BLaER1 (cell line): ENCODE results near the gene ZAR1L.

Experiments used
- H3K27ac ChIP-seq: shearing (Covaris generic); formaldehyde crosslinking; 2 replicates; pipeline ENCODE4 v1.8.1; 2022
- H3K27me3 ChIP-seq: shearing (Covaris generic); formaldehyde crosslinking; 2 replicates; pipeline ENCODE4 v1.8.1; 2022
- H3K36me3 ChIP-seq: shearing (Covaris generic); formaldehyde crosslinking; 2 replicates; pipeline ENCODE4 v1.8.1; 2022
- H3K4me1 ChIP-seq: shearing (Covaris generic); formaldehyde crosslinking; 2 replicates; pipeline ENCODE4 v1.8.1; 2022
- H3K4me2 ChIP-seq: shearing (Covaris generic); formaldehyde crosslinking; 2 replicates; pipeline ENCODE4 v1.8.1; 2022
- H3K4me3 ChIP-seq: shearing (Covaris generic); formaldehyde crosslinking; 2 replicates; pipeline ENCODE4 v1.8.1; 2022
- H3K9ac ChIP-seq: shearing (Covaris generic); formaldehyde crosslinking; 2 replicates; pipeline ENCODE4 v1.8.1; 2022
- H3K9me3 ChIP-seq: shearing (Covaris generic); formaldehyde crosslinking; 2 replicates; pipeline ENCODE4 v1.8.1; 2022
- H4K20me1 ChIP-seq: shearing (Covaris generic); formaldehyde crosslinking; 2 replicates; pipeline ENCODE4 v1.8.1; 2022
- Cebpa-rat ChIP-seq: shearing (Covaris generic); IDR thresholded peaks from 2 replicates; pipeline ENCODE4 v1.8.1; 2022

ZAR1L gene

GRCh38 chr13:32281096-32281495 lies 34.1 kb downstream of the ZAR1L start:
- no peaks in the 10 kb centered on the region for H3K4me1 ChIP-seq
- H3K4me2 ChIP-seq = no peak overlapping the region
- no peak overlapping the region for H3K27ac ChIP-seq
- H3K9ac ChIP-seq = no peak overlapping the region
- H3K4me3 ChIP-seq = no peak overlapping the region
- no peaks in the 10 kb centered on the region for H3K36me3 ChIP-seq
- H4K20me1 ChIP-seq = no peaks in the 10 kb centered on the region
- H3K27me3 ChIP-seq = no peaks in the 10 kb centered on the region
- H3K9me3 ChIP-seq = no peaks in the 10 kb centered on the region
- TF ChIP-seq Cebpa-rat = no peak

DNA sequence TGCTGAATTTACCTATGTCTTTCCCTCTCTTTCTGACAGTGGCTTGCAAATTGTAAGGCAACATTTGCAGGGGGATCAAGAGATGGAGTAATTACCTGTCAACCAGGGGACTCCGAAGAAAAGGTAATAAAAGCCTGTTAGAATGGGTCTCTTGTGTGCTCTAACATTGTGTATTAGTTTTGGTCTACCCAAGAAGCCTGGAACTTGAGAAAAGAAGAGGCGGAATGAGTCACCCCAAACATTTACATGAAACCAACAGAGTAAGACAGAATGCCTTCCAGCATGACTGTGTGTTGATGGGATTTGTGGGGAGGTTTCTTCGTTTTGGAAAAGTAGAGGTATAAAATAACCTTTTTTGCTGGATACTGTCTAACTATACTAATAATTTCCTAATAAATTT lies 36.7 kb downstream of the ZAR1L start:
- no peak overlapping the region for H3K4me3 ChIP-seq
- no peaks in the 10 kb centered on the region for H3K36me3 ChIP-seq
- H3K9ac ChIP-seq = no peak overlapping the region
- H3K4me2 ChIP-seq = no peak overlapping the region
- no peaks in the 10 kb centered on the region for H4K20me1 ChIP-seq
- TF ChIP-seq Cebpa-rat = no peak
- no peaks in the 10 kb centered on the region for H3K9me3 ChIP-seq
- H3K4me1 ChIP-seq = peaks cover 9% of the 10 kb centered on the region
- no peaks in the 10 kb centered on the region for H3K27me3 ChIP-seq
- H3K27ac ChIP-seq = no peak overlapping the region

- Histone ChIP-seq H3K4me1 (peaks cover 9% of the 10 kb centered on the region), H3K9me3 (no peaks in the 10 kb centered on the region), H3K4me2 (no peak overlapping the region), H3K9ac (no peak overlapping the region), H3K36me3 (no peaks in the 10 kb centered on the region), H4K20me1 (no peaks in the 10 kb centered on the region), H3K27ac (no peak overlapping the region), H3K4me3 (no peak overlapping the region), H3K27me3 (no peaks in the 10 kb centered on the region)
- TF ChIP-seq Cebpa-rat = no peak
These were observed 37.3 kb downstream of the ZAR1L start for GRCh38 chr13:32277839-32278238.

- Histone ChIP-seq H3K4me3 (no peak overlapping the region), H3K9me3 (no peaks in the 10 kb centered on the region), H3K4me1 (peaks cover 9% of the 10 kb centered on the region), H3K9ac (no peak overlapping the region), H3K27me3 (no peaks in the 10 kb centered on the region), H3K36me3 (no peaks in the 10 kb centered on the region), H3K27ac (no peak overlapping the region), H3K4me2 (no peak overlapping the region), H4K20me1 (no peaks in the 10 kb centered on the region)
- TF ChIP-seq Cebpa-rat = no peak
These were observed 43.0 kb downstream of the ZAR1L start for GRCh38 chr13:32272021-32272683.

DNA sequence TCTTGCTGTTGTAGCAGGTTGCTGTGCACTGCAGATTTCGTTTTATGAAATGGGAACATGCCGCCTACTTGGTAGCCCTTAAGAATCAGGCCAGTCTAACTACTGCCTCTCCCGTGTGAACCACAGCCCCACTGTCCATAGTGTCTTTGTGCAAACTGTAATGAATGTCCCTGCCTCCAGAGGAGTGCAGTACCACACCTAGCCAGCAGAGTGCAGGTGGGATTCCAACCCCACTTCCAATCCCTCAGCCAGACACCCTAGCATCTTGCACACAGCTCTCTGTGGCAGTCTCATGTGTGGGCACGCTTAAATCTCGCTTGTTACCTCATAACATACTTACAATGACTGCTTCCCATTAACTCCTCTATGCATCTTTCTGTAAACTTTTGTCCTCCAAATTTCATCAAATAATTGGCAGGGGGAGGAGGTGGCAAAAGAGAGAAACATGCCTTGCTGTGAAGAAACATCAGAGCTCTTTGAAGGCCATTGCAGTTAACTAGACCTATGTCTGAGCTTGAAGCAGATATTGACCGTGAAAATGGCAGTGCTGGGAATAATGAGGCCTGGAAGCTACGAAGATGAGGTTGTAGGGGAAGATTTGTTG lies 47.2 kb downstream of the ZAR1L start:
- Histone ChIP-seq H4K20me1 (no peaks in the 10 kb centered on the region), H3K4me1 (no peaks in the 10 kb centered on the region), H3K9me3 (no peaks in the 10 kb centered on the region), H3K27ac (no peak overlapping the region), H3K9ac (no peak overlapping the region), H3K4me3 (no peak overlapping the region), H3K27me3 (no peaks in the 10 kb centered on the region), H3K4me2 (no peak overlapping the region), H3K36me3 (no peaks in the 10 kb centered on the region)
- no peak for TF ChIP-seq Cebpa-rat

GRCh38 chr13:32266130-32266529 lies 49.0 kb downstream of the ZAR1L start:
- Histone ChIP-seq H4K20me1 (no peaks in the 10 kb centered on the region), H3K9me3 (no peaks in the 10 kb centered on the region), H3K27ac (no peak overlapping the region), H3K4me3 (no peak overlapping the region), H3K9ac (no peak overlapping the region), H3K4me1 (no peaks in the 10 kb centered on the region), H3K27me3 (no peaks in the 10 kb centered on the region), H3K4me2 (no peak overlapping the region), H3K36me3 (no peaks in the 10 kb centered on the region)
- TF ChIP-seq Cebpa-rat = no peak

- Histone ChIP-seq H3K27me3 (no peaks in the 10 kb centered on the region), H3K4me3 (no peak overlapping the region), H4K20me1 (no peaks in the 10 kb centered on the region), H3K4me1 (no peaks in the 10 kb centered on the region), H3K36me3 (no peaks in the 10 kb centered on the region), H3K9me3 (no peaks in the 10 kb centered on the region), H3K4me2 (no peak overlapping the region), H3K9ac (no peak overlapping the region), H3K27ac (no peak overlapping the region)
- TF ChIP-seq Cebpa-rat = no peak
These were observed 49.4 kb downstream of the ZAR1L start for GRCh38 chr13:32265726-32266125.

- H3K4me2 ChIP-seq = no peak overlapping the region
- H3K4me1 ChIP-seq = no peaks in the 10 kb centered on the region
- no peaks in the 10 kb centered on the region for H3K9me3 ChIP-seq
- H3K9ac ChIP-seq = no peak overlapping the region
- H4K20me1 ChIP-seq = no peaks in the 10 kb centered on the region
- no peaks in the 10 kb centered on the region for H3K27me3 ChIP-seq
- no peak overlapping the region for H3K27ac ChIP-seq
- H3K36me3 ChIP-seq = no peaks in the 10 kb centered on the region
- H3K4me3 ChIP-seq = no peak overlapping the region
- TF ChIP-seq Cebpa-rat = no peak
These were observed 50.8 kb downstream of the ZAR1L start for GRCh38 chr13:32264407-32264806.

DNA sequence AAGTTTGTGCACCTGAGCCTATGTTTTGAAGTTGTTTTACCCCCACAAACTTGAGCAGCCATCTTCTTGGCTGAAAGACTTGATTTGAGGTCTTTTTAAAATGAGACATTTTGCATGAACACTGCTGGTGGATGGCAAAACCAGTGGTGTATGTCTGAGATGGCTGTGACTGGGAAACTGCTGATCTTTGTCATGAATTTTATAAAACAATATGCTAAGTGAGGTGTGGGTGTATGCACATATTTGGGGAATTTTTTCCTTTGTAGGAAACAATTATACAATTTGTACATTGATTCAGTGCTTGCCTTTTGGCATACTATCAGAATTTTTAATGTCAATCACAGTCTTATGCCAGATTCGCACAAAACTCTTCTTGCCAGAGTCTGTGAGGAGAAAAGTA lies 52.5 kb downstream of the ZAR1L start:
- H3K9me3 ChIP-seq = no peaks in the 10 kb centered on the region
- no peak overlapping the region for H3K9ac ChIP-seq
- H3K27me3 ChIP-seq = no peaks in the 10 kb centered on the region
- no peaks in the 10 kb centered on the region for H3K36me3 ChIP-seq
- H3K4me2 ChIP-seq = no peak overlapping the region
- no peak overlapping the region for H3K27ac ChIP-seq
- no peaks in the 10 kb centered on the region for H4K20me1 ChIP-seq
- no peak for TF ChIP-seq Cebpa-rat
- no peak overlapping the region for H3K4me3 ChIP-seq
- H3K4me1 ChIP-seq = no peaks in the 10 kb centered on the region

DNA sequence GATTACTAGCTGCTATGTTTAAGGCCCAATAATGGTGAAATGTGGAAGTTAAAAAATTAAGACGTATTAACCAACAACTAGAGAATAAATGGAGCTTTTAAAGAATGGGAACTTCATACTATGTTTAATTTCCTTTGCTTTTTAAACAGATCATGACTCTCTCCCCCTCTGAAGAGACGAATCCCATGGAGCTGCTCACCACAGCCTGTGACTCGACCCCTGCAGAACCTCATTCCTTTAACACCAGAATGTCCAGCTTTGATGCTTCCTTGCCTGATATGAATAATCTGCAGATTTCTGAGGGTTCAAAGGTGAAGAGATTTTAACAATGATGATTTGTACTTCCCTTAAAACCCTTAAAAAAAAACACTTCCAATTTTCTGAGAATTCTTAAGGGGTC lies 53.0 kb downstream of the ZAR1L start:
- H3K27me3 ChIP-seq = no peaks in the 10 kb centered on the region
- no peak overlapping the region for H3K27ac ChIP-seq
- H3K36me3 ChIP-seq = no peaks in the 10 kb centered on the region
- no peaks in the 10 kb centered on the region for H3K4me1 ChIP-seq
- H3K4me3 ChIP-seq = no peak overlapping the region
- TF ChIP-seq Cebpa-rat = no peak
- H4K20me1 ChIP-seq = no peaks in the 10 kb centered on the region
- no peaks in the 10 kb centered on the region for H3K9me3 ChIP-seq
- H3K4me2 ChIP-seq = no peak overlapping the region
- no peak overlapping the region for H3K9ac ChIP-seq

DNA sequence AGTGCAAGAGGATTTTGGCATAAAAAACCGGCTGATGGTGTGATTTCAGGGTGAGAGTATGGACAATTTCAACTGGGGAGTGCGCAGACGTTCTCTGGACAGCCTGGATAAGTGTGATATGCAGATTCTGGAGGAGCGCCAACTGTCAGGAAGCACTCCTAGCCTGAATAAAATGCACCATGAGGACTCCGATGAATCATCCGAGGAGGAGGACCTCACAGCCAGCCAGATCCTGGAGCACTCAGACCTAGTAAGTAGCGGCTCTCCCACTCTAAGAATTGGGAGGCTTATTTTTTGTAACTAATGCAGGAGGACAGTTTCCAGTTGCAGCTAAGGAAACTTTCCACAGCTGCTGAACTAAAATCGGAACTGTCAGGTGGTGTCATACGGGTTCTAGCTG lies 53.6 kb downstream of the ZAR1L start:
- Histone ChIP-seq H3K4me2 (no peak overlapping the region), H3K36me3 (no peaks in the 10 kb centered on the region), H3K27me3 (no peaks in the 10 kb centered on the region), H3K4me3 (no peak overlapping the region), H3K9ac (no peak overlapping the region), H3K27ac (no peak overlapping the region), H4K20me1 (no peaks in the 10 kb centered on the region), H3K4me1 (no peaks in the 10 kb centered on the region), H3K9me3 (no peaks in the 10 kb centered on the region)
- TF ChIP-seq Cebpa-rat = no peak
